MM.1S (cell line): Measurements from ENCODE around the gene GFOD1.

Source experiments
- EZH2 ChIP-seq: fragments of 300-600 bp; sonication (generic); optimal IDR thresholded peaks from 2 replicates; pipeline ENCODE3; 2017; ENCODE audit warnings: low read depth, mild to moderate bottlenecking, antibody characterized with exemption, low read length, mixed read lengths
- EZH2phosphoT487 ChIP-seq: fragments of 300-600 bp; sonication (generic); IDR thresholded peaks from 2 replicates; pipeline ENCODE4 v1.6.1; 2018; ENCODE audit warnings: antibody characterized with exemption, low read length
- TF ChIP-seq, protein P1 (sequence below): fragments of 300-600 bp; sonication (generic); IDR thresholded peaks from 2 replicates; pipeline ENCODE4 v1.5.1; 2016; ENCODE audit warnings: antibody characterized with exemption, low read length, mixed read lengths

DNA sequence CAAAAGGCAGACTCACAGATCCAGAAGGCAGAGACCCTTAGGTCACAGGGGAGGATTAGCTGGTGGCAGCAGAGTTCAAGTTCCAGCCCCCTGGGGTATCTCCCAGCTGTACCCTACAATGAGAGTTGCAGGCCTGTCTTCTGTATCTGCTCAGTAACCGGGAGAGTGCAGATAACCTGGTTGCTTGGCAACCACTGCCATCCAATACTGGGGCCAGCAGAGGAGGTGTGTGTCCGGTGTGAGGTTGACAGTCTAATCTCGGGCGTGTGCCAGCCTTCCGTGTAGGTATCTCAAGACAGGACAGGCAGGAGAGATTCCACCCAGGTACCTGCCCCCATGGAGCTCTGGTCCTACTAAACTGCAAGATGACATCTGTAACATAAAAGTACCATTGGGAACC, 102.4 kb downstream of the GFOD1 start:
- TF ChIP-seq EZH2phosphoT487 (no peak), EZH2 (no peak)
- TF ChIP-seq, protein P1, sequence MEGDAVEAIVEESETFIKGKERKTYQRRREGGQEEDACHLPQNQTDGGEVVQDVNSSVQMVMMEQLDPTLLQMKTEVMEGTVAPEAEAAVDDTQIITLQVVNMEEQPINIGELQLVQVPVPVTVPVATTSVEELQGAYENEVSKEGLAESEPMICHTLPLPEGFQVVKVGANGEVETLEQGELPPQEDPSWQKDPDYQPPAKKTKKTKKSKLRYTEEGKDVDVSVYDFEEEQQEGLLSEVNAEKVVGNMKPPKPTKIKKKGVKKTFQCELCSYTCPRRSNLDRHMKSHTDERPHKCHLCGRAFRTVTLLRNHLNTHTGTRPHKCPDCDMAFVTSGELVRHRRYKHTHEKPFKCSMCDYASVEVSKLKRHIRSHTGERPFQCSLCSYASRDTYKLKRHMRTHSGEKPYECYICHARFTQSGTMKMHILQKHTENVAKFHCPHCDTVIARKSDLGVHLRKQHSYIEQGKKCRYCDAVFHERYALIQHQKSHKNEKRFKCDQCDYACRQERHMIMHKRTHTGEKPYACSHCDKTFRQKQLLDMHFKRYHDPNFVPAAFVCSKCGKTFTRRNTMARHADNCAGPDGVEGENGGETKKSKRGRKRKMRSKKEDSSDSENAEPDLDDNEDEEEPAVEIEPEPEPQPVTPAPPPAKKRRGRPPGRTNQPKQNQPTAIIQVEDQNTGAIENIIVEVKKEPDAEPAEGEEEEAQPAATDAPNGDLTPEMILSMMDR = no peak
